Heart left ventricle (tissue), 16 donors: ENCODE measurements around the gene STC2. TPM values are rescaled to one million over a fixed set of nuclear protein-coding genes. Genes with fewer than 3 reads are reported as not detected.

Experiments
- ATAC-seq, 4 donors: fragments of 200-7000 bp; cut with Tn5 transposase; one replicate each; pipeline ENCODE4 v1.9.1; 2020 to 2022; ENCODE audit warnings: moderate library complexity in 4 of 4, mild to moderate bottlenecking in 3 of 4, moderate number of reproducible peaks in 1 of 4
- DNase-seq, 5 donors: peaks; one replicate each; pipeline ENCODE4 v3.0.0-alpha.2; 2020
- H3K27ac ChIP-seq, 12 donors: fragments of 200-600 bp; sonication (generic) in 4 of 12; one replicate each; pipeline versions ENCODE4 v1.5.0 to v1.8.0; 2016 to 2022; ENCODE audit warnings: mild to moderate bottlenecking in 2 of 12
- H3K27me3 ChIP-seq, 9 donors: fragments of 200-600 bp; sonication (generic) in 2 of 9; one replicate each; pipeline versions ENCODE4 v1.5.1 to v1.8.0; 2016 to 2022; ENCODE audit warnings: mild to moderate bottlenecking in 3 of 9
- H3K36me3 ChIP-seq, 9 donors: fragments of 200-600 bp; sonication (generic) in 2 of 9; one replicate each; pipeline versions ENCODE4 v1.5.0 to v1.8.0; 2018 to 2022; ENCODE audit warnings: mild to moderate bottlenecking in 2 of 9
- H3K4me1 ChIP-seq, 12 donors: fragments of 200-600 bp; sonication (generic) in 4 of 12; one replicate each; pipeline versions ENCODE4 v1.5.0 to v1.8.0; 2016 to 2022; ENCODE audit warnings: mild to moderate bottlenecking in 3 of 12
- H3K4me3 ChIP-seq, 12 donors: fragments of 200-600 bp; sonication (generic) in 4 of 12; one replicate each; pipeline versions ENCODE4 v1.5.0 to v1.8.0; 2017 to 2022; ENCODE audit warnings: mild to moderate bottlenecking in 9 of 12, moderate library complexity in 4 of 12
- H3K9me3 ChIP-seq, 12 donors: fragments of 200-600 bp; sonication (generic) in 4 of 12; one replicate each; pipeline versions ENCODE4 v1.5.0 to v1.8.0; 2016 to 2022; ENCODE audit warnings: mild to moderate bottlenecking in 1 of 12
- CTCF ChIP-seq, 12 donors: fragments of 200-600 bp; sonication (generic) in 4 of 12; IDR thresholded peaks; one replicate each; pipeline versions ENCODE4 v1.5.0 to v1.8.0; 2018 to 2022; ENCODE audit warnings: antibody characterized with exemption in 12 of 12, mild to moderate bottlenecking in 5 of 12
- POLR2A ChIP-seq, 2 donors: fragments of 450-650 bp; IDR thresholded peaks; one replicate each; pipeline ENCODE4 v1.6.1; 2017; ENCODE audit warnings: antibody characterized with exemption in 2 of 2, mild to moderate bottlenecking in 2 of 2, moderate library complexity in 2 of 2
- WGBS, 4 donors: extraction: QIAGEN DNeasy Blood & Tissue Kit in 2 of 4; methylation state at CpG; one replicate each; pipeline versions ENCODE4 v1.1.5 to v1.1.7; 2013 to 2018; 5-methylcytosine and 5-hydroxymethylcytosine counted together
- intact Hi-C, 10 donors: fragments of 100-400 bp; cut with DNase I; formaldehyde crosslinking; loops; one replicate each; pipeline versions ENCODE4 v1.11.1 to v1.14.2; 2022
- polyA plus RNA-seq, 2 donors: library from polyadenylated mRNA; stranded (reverse); fragments of 200-250 nt; gene quantifications; one replicate each; pipeline ENCODE4 v1.2.3, GENCODE V29; 2013
- total RNA-seq, 9 donors: library from RNA; depleted of rRNA in 2 of 9; stranded (reverse); fragments of >200 nt in 2 of 9; fragmentation: NEBNext Ultra II Directional in 3 of 9; extraction: Animal tissue kit (Norgen Biotek cat#: 25700) in 3 of 9; gene quantifications; one replicate each; pipeline versions ENCODE4 v1.1.0 to v1.2.4, GENCODE V29; 2016 to 2023
- donor health status: ischemic (EF 13 %, LVEDD 7.1; RV severe dilation, severe dysfunction).
- donor health status: healthy with polysubstance abuse.
- donor health status: DM: no; HTN: yes; CAD: no.
- donor health status: DM: no; HTN: no; CAD: no.
- donor health status: ischemic (EF 25% LVEDD 6.9; RV normal size, moderate dysfunction).
- donor health status: ischemic (EF 25% LVEDD 5.7; RV mildly dilated, moderate dysfunction).
- donor health status: healthy.
- donor health status: DM: yes; HTN: yes; CAD: no.
- donor health status: ischemic (EF 35%, LVEDD 5.7; RV mildly dilated, moderate dysfunction).
- donor health status: nonischemic (EF 11% LVEDD 7.7; RV severe dilation, severe dysfunction).
- donor health status: DM: yes; HTN: yes; CAD: no.
- donor health status: PGD.
- donor health status: ischemic (EF 29% LVEDD 5.4; RV normal size, mild dysfunction).
- donor health status: nonischemic (EF 23%, LVEDD 6.1; RV moderate dilation, normal function).

STC2 gene
- total and polyA plus RNA-seq, 11 donors, result 3.9 to 15.2 (median 8.6) TPM

DNA sequence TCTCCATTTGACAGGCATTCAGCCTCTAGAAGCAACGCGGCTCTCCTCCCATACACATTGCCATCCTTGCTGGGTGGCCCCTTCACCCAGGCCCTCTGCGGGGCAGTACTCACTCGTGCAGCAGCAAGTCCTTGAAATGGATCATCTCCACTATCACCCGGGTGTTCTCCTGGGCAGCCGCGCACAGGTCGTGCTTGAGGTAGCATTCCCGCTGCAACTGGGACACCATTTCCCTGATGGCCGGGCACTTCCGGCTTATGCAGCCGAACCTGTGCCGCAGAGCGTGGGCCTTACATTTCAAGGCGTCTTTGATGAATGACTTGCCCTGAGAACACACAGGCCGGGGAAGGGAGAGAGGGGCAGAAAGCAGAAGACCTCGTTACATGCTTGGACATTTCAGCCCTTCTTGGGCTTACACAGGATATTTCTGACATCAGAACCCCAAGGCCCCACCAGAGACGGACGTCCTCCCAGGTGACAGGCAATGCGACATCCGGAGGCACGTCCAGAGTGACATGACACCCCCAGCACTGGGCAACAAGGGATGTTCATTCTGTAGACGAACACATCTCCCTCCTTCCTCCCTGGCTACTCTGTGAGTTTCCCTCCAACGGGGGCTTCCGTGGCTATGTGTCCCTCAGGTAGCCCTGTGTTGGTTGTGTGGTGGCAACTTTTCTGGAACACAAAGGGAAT is 5.0 kb downstream of the STC2 start:
- 77 to 82% (median 79%) methylated on average over 23 to 25 of the region's 25 CpGs for WGBS, 4 donors
- no peak for ATAC-seq
- Histone ChIP-seq H3K9me3 (no peaks in the 10 kb centered on the region), H3K27ac (peak overlapping the region in 11 of 12 donors; percentile 62 to 87 (median 69)), H3K27me3 (peaks cover 0 to 35% (median 0%) of the 10 kb centered on the region in 9 donors), H3K36me3 (peaks cover 0 to 7% (median 0%) of the 10 kb centered on the region in 9 donors), H3K4me3 (peak overlapping the region in 6 of 12 donors; percentile 23 to 37 (median 30)), H3K4me1 (peaks cover 7 to 82% (median 60%) of the 10 kb centered on the region in 12 donors)
- no peak for TF ChIP-seq POLR2A (IDR thresholded peaks at IDR 0.05)
- TF ChIP-seq CTCF (IDR thresholded peaks at IDR 0.05), result no peak
- no peak for DNase-seq
- intact Hi-C loops, result loop anchor here in 1 of 10 donors (10.0 kb wide), 1 partner anchor 252 kb away; no protein-coding TSS in a partner anchor

- peaks cover 7 to 72% (median 48%) of the 10 kb centered on the region in 12 donors for H3K4me1 ChIP-seq
- peaks cover 0 to 22% (median 0%) of the 10 kb centered on the region in 9 donors for H3K27me3 ChIP-seq
- H3K36me3 ChIP-seq, result peaks cover 0 to 7% (median 0%) of the 10 kb centered on the region in 9 donors
- WGBS, 4 donors, result 77 to 94% (median 85%) methylated on average over 5 of the region's 5 CpGs
- DNase-seq (no peak), ATAC-seq (peak in 2 of 4 donors; percentile 52 to 60)
- intact Hi-C loops, result loop anchor here in 1 of 10 donors (10.0 kb wide), 1 partner anchor 253 kb away; no protein-coding TSS in a partner anchor
- no peak for TF ChIP-seq POLR2A (IDR thresholded peaks at IDR 0.05)
- no peak for TF ChIP-seq CTCF (IDR thresholded peaks at IDR 0.05)
- H3K27ac ChIP-seq, result peak overlapping the region in 3 of 12 donors; percentile 29 to 88 (median 80)
- H3K9me3 ChIP-seq, result no peaks in the 10 kb centered on the region
- no peak overlapping the region for H3K4me3 ChIP-seq
These were observed 6.3 kb downstream of the STC2 start for GRCh38 chr5:173321886-173322285.

GRCh38 chr5:173320259-173320658 is 8.0 kb downstream of the STC2 start:
- Histone ChIP-seq H3K4me3 (peak overlapping the region in 1 of 12 donors; percentile 5), H3K27ac (peak overlapping the region; percentile 21 to 88 (median 78)), H3K36me3 (peaks cover 0 to 7% (median 0%) of the 10 kb centered on the region in 9 donors), H3K9me3 (no peaks in the 10 kb centered on the region), H3K27me3 (peaks cover 0 to 7% (median 0%) of the 10 kb centered on the region in 9 donors), H3K4me1 (peaks cover 9 to 79% (median 55%) of the 10 kb centered on the region in 12 donors)
- no peak for TF ChIP-seq POLR2A (IDR thresholded peaks at IDR 0.05)
- peak in 8 of 12 donors; percentile 8 to 47 (median 30) for TF ChIP-seq CTCF (IDR thresholded peaks at IDR 0.05)
- ATAC-seq (peak; percentile 52 to 74 (median 67)), DNase-seq (peak; percentile 65 to 90 (median 78))
- 36 to 57% (median 42%) methylated on average over 9 to 10 of the region's 10 CpGs for WGBS, 4 donors
- intact Hi-C loops, result loop anchor here in 1 of 10 donors (10.0 kb wide), 1 partner anchor 255 kb away; no protein-coding TSS in a partner anchor

DNA sequence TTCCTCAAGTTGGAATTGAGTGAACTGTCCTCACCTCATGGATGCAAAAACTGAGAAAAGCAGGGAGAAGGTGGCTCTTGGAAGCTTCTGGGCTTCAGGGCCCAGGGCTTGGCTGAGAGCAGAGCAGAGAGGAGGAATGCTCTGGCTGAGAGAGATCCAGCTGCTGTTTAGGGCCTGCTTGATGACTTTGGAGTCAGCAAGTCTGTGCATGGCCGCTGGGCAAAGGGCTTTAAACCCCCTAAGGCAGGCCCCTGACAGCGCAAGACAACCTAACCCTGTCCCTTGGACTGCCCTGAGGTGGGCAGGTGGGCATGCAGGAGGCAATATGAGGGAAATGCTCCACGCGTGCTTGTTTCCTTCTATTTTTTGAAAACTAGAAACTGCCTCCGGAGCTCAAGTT is 8.6 kb downstream of the STC2 start:
- no peak for TF ChIP-seq CTCF (IDR thresholded peaks at IDR 0.05)
- TF ChIP-seq POLR2A (IDR thresholded peaks at IDR 0.05), result no peak
- no peak overlapping the region for H3K4me3 ChIP-seq
- ATAC-seq (peak in 2 of 4 donors; percentile 33 to 39), DNase-seq (no peak)
- 67 to 78% (median 76%) methylated on average over 5 of the region's 5 CpGs for WGBS, 4 donors
- no peaks in the 10 kb centered on the region for H3K9me3 ChIP-seq
- H3K36me3 ChIP-seq, result peaks cover 0 to 7% (median 0%) of the 10 kb centered on the region in 9 donors
- peaks cover 12 to 75% (median 53%) of the 10 kb centered on the region in 12 donors for H3K4me1 ChIP-seq
- H3K27me3 ChIP-seq, result peaks cover 0 to 1% (median 0%) of the 10 kb centered on the region in 9 donors
- H3K27ac ChIP-seq, result peak overlapping the region; percentile 21 to 88 (median 78)
- intact Hi-C loops, result loop anchor here in 1 of 10 donors (10.0 kb wide), 1 partner anchor 255 kb away; no protein-coding TSS in a partner anchor
